NCI-H748 (cell line): Measurements from ENCODE around the gene LAD1.

ENCODE experiments used
- DNase-seq: peaks from one replicate; lab custom pipeline; 2025; ENCODE audit not compliant: unreplicated experiment; lab: John Stamatoyannopoulos, UW

The LAD1 gene

GRCh38 chr1:201350361-201350725 is 48.8 kb downstream of the LAD1 start:
- DNase-seq: no peak

- no peak for DNase-seq
These were observed 50.0 kb downstream of the LAD1 start for GRCh38 chr1:201349092-201349491.

- DNase-seq: peak; percentile 46
These were observed 50.9 kb downstream of the LAD1 start for GRCh38 chr1:201348211-201348566.

GRCh38 chr1:201347498-201348210 is 51.5 kb downstream of the LAD1 start:
- no peak for DNase-seq

- DNase-seq: no peak
These were observed 52.1 kb downstream of the LAD1 start for GRCh38 chr1:201346987-201347386.

- peak; percentile 46 for DNase-seq
These were observed 52.7 kb downstream of the LAD1 start for GRCh38 chr1:201346337-201346939.

- no peak for DNase-seq
These were observed 54.1 kb downstream of the LAD1 start for GRCh38 chr1:201345081-201345355.

- no peak for DNase-seq
These were observed 54.7 kb downstream of the LAD1 start for GRCh38 chr1:201344206-201345080.

GRCh38 chr1:201341377-201341776 is 57.7 kb downstream of the LAD1 start:
- DNase-seq: no peak

GRCh38 chr1:201336711-201337450 is 62.2 kb downstream of the LAD1 start:
- no peak for DNase-seq

- no peak for DNase-seq
These were observed 63.2 kb downstream of the LAD1 start for GRCh38 chr1:201335901-201336300.

GRCh38 chr1:201335174-201335870 is 63.8 kb downstream of the LAD1 start:
- no peak for DNase-seq

- DNase-seq: no peak
These were observed 64.6 kb downstream of the LAD1 start for GRCh38 chr1:201334325-201335173.

- DNase-seq: no peak
These were observed 66.3 kb downstream of the LAD1 start for GRCh38 chr1:201332616-201333335.

- DNase-seq: no peak
These were observed 67.1 kb downstream of the LAD1 start for GRCh38 chr1:201332021-201332420.

GRCh38 chr1:201331166-201331565 is 68.0 kb downstream of the LAD1 start:
- DNase-seq: no peak
